HCT116 (cell line): ENCODE results near the gene PRUNE1. TPM values are rescaled to one million over a fixed set of nuclear protein-coding genes. Genes with fewer than 3 reads are reported as not detected.

Source experiments
- ATAC-seq: fragments of 200-7000 bp; cut with Tn5 transposase; 2 replicates; pipeline ENCODE4 v1.9.1; 2020; ENCODE audit warnings: mild to moderate bottlenecking, moderate library complexity
- BruUV-seq: library from RNA; stranded (reverse); fragments of 400-500 nt; replicated peaks from 2 replicates; lab custom pipeline; 2021; lab: Mats Ljungman, UMichigan
- CTCF ChIA-PET: fragments of 300-600 bp; sonication (Branson Sonifier 250); formaldehyde crosslinking; loops from one replicate; lab custom pipeline; 2021; ENCODE audit warnings: antibody characterized with exemption; lab: Charles Lee
- POLR2A ChIA-PET: fragments of 300-600, 350-600 bp; sonication (Branson Sonifier 250); formaldehyde crosslinking; loops from one replicate; lab custom pipeline; 2021; ENCODE audit warnings: antibody characterized with exemption; lab: Charles Lee
- RAD21 ChIA-PET, 2 experiments: fragments of 300-600 bp; sonication (Branson Sonifier 250); formaldehyde crosslinking; loops; one replicate each; lab custom pipeline; 2023; ENCODE audit warnings: low total read pairs in 2 of 2; ENCODE audit not compliant: uncharacterized antibody in 2 of 2, unreplicated experiment in 2 of 2, low non-redundant PET in 1 of 2; lab: Charles Lee
- DNase-seq: peaks from one replicate; pipeline ENCODE4 v3.0.0-alpha.2; 2010; ENCODE audit warnings: low read depth, low spot score
- H2AFZ ChIP-seq: fragments of 200-600 bp; shearing (Covaris generic), sonication (generic); 2 replicates; pipeline ENCODE4 v1.6.1; 2017; ENCODE audit warnings: low read depth, mixed run types, mixed read lengths, antibody characterized with exemption, low read length; ENCODE audit not compliant: poor library complexity, severe bottlenecking
- H3K27ac ChIP-seq: 2 replicates; pipeline ENCODE4 v1.5.1; 2012; ENCODE audit warnings: low read depth, low read length
- H3K27me3 ChIP-seq: fragments of 200-600 bp; sonication (generic); 2 replicates; pipeline ENCODE4 v1.6.1; 2016; ENCODE audit warnings: mixed run types, low read length, mixed read lengths; ENCODE audit not compliant: insufficient read depth
- H3K36me3 ChIP-seq, 2 experiments: fragments of 200-500 bp in 1 of 2; fragments of 200-600 bp in 1 of 2; sonication (Bioruptor generic) in 1 of 2; sonication (generic) in 1 of 2; 2 replicates each; pipeline versions ENCODE4 v1.5.1 to v1.6.1; 2014 to 2016; ENCODE audit warnings: low read length in 2 of 2, inconsistent platforms in 1 of 2, mixed read lengths in 1 of 2, mixed run types in 1 of 2; ENCODE audit not compliant: insufficient read depth in 2 of 2, control insufficient read depth in 1 of 2
- H3K4me1 ChIP-seq, 2 experiments: fragments of 200-600 bp in 1 of 2; sonication (generic) in 1 of 2; 2 replicates each; pipeline versions ENCODE4 v1.5.1 to v1.6.1; 2012 to 2017; ENCODE audit warnings: low read length in 2 of 2, inconsistent platforms in 1 of 2, mild to moderate bottlenecking in 1 of 2, mixed read lengths in 1 of 2, mixed run types in 1 of 2, moderate library complexity in 1 of 2; ENCODE audit not compliant: insufficient read depth in 2 of 2, control insufficient read depth in 1 of 2
- H3K4me2 ChIP-seq: fragments of 200-600 bp; sonication (generic); 2 replicates; pipeline ENCODE4 v1.6.1; 2017; ENCODE audit warnings: mixed run types, low read length, mixed read lengths
- H3K4me3 ChIP-seq, 2 experiments: fragments of 200-600 bp in 1 of 2; sonication (generic) in 1 of 2; replicated peaks in 1 of 2; 2 replicates each; pipeline ENCODE4 v1.5.1; 2011 to 2016; ENCODE audit warnings: low read length in 2 of 2, control low read depth in 1 of 2, low read depth in 1 of 2, mild to moderate bottlenecking in 1 of 2, mixed read lengths in 1 of 2, mixed run types in 1 of 2
- H3K79me2 ChIP-seq: fragments of 200-600 bp; sonication (generic); 2 replicates; pipeline ENCODE4 v1.6.1; 2017; ENCODE audit warnings: mild to moderate bottlenecking, mixed run types, low read length, moderate library complexity, mixed read lengths; ENCODE audit not compliant: insufficient read depth
- H3K9ac ChIP-seq: fragments of 200-600 bp; sonication (generic); 2 replicates; pipeline ENCODE4 v1.6.1; 2016; ENCODE audit warnings: low read length, mixed read lengths
- H3K9me2 ChIP-seq: fragments of 200-600 bp; sonication (generic), shearing (Covaris generic); 2 replicates; pipeline ENCODE4 v1.6.1; 2017; ENCODE audit warnings: mixed run types, mild to moderate bottlenecking, moderate library complexity; ENCODE audit not compliant: insufficient read depth
- H3K9me3 ChIP-seq, 2 experiments: fragments of 200-500 bp in 1 of 2; fragments of 200-600 bp in 1 of 2; sonication (Bioruptor generic) in 1 of 2; sonication (generic) in 1 of 2; 2 replicates each; pipeline ENCODE4 v1.6.1; 2014 to 2017; ENCODE audit warnings: low read length in 2 of 2, mixed read lengths in 2 of 2, inconsistent platforms in 1 of 2, low read depth in 1 of 2, mild to moderate bottlenecking in 1 of 2, mixed run types in 1 of 2, moderate library complexity in 1 of 2; ENCODE audit not compliant: control insufficient read depth in 1 of 2, insufficient read depth in 1 of 2
- H4K20me1 ChIP-seq: fragments of 200-600 bp; sonication (generic), shearing (Covaris generic); 2 replicates; pipeline ENCODE4 v1.6.1; 2017; ENCODE audit warnings: mixed run types, mild to moderate bottlenecking, moderate library complexity; ENCODE audit not compliant: insufficient read depth
- CBX3 ChIP-seq: IDR thresholded peaks from 2 replicates; pipeline ENCODE4 v1.6.1; 2012; ENCODE audit warnings: low read depth
- EZH2phosphoT487 ChIP-seq: fragments of 200-600 bp; IDR thresholded peaks from 2 replicates; pipeline ENCODE4 v1.6.1; 2018; ENCODE audit warnings: antibody characterized with exemption, borderline replicate concordance
- SRF ChIP-seq: IDR thresholded peaks from 2 replicates; pipeline ENCODE4 v1.6.1; 2012; ENCODE audit warnings: low read depth
- YY1 ChIP-seq: IDR thresholded peaks from 2 replicates; pipeline ENCODE4 v1.6.1; 2011; ENCODE audit warnings: low read length, low read depth, moderate library complexity, mild to moderate bottlenecking; ENCODE audit not compliant: insufficient replicate concordance; ENCODE audit errors: extremely low read depth
- ZFX ChIP-seq: fragments of 450-650 bp; IDR thresholded peaks from 2 replicates; pipeline ENCODE4 v1.6.1; 2017
- ZNF274 ChIP-seq: fragments of 200-500 bp; sonication (Bioruptor generic); IDR thresholded peaks from 2 replicates; pipeline ENCODE4 v1.6.1; 2014; ENCODE audit warnings: mild to moderate bottlenecking, low read depth, low read length, inconsistent platforms
- intact Hi-C: fragments of 100-400 bp; cut with micrococcal nuclease; formaldehyde crosslinking; loops from 2 replicates; pipeline ENCODE4 v1.10.0; 2022
- total RNA-seq: library from RNA; stranded (reverse); gene quantifications from one replicate; pipeline ENCODE4 v1.2.1, GENCODE V29; 2021; ENCODE audit not compliant: unreplicated experiment
- TF ChIP-seq, protein P1 (sequence below): IDR thresholded peaks from 2 replicates; pipeline ENCODE4 v1.6.1; 2011; ENCODE audit warnings: mild to moderate bottlenecking, low read length, moderate library complexity; ENCODE audit not compliant: insufficient replicate concordance; ENCODE audit errors: extremely low read depth
- TF ChIP-seq, protein P2 (sequence below), 3 experiments: fragments of 200-600 bp in 1 of 3; sonication (generic) in 1 of 3; IDR thresholded peaks in 2 of 3; conservative IDR thresholded peaks in 1 of 3; 2 replicates each; pipeline ENCODE4 v1.5.1; 2012 to 2017; ENCODE audit warnings: low read depth in 2 of 3, low read length in 2 of 3, antibody characterized with exemption in 1 of 3, borderline replicate concordance in 1 of 3, control low read depth in 1 of 3, mild to moderate bottlenecking in 1 of 3, mixed read lengths in 1 of 3, mixed run types in 1 of 3, moderate library complexity in 1 of 3; ENCODE audit not compliant: insufficient read depth in 1 of 3
- TF ChIP-seq, protein P3 (sequence below): IDR thresholded peaks from 2 replicates; pipeline ENCODE4 v1.6.1; 2012

PRUNE1 gene
- total RNA-seq, 1 experiment from 2014 or later: 20.2 TPM

DNA sequence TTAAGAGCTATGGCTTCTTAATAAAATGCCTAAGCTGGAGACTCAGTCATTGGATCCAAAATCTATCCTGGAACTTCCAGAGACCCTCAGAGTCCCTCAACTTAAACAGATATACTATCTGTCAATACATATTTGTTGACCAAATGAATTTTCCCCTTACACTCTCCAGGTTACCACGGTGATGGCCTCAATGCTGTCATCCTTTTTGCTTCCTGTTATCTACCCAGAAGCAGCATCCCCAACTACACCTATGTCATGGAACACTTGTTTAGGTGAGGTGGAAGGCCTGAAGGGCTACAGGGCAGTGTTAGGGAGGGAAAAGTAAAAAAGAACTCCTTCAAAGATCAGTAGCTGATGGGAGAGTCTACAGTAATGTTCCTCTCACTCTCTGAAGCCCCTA, 34.9 kb downstream of the PRUNE1 start:
- no TSS peak for BruUV-seq
- Histone ChIP-seq H2AFZ (no peak overlapping the region), H3K36me3 (no peaks in the 10 kb centered on the region), H3K27me3 (no peaks in the 10 kb centered on the region), H3K27ac (no peak overlapping the region), H3K4me2 (no peak overlapping the region), H3K4me1 (no peaks in the 10 kb centered on the region), H3K9me3 (no peaks in the 10 kb centered on the region), H3K9ac (no peak overlapping the region), H3K4me3 (no peak overlapping the region), H3K79me2 (no peaks in the 10 kb centered on the region), H3K9me2 (no peaks in the 10 kb centered on the region), H4K20me1 (no peaks in the 10 kb centered on the region)
- DNase-seq: no peak
- ChIA-PET CTCF (interaction anchor here (1.0 to 2.5 kb wide), 2 partner anchors 18 to 28 kb away, joined by 3 to 6 read pairs; no protein-coding TSS in a partner anchor), POLR2A (no interaction called here), RAD21 (no interaction called here)
- no peak for ATAC-seq
- no peak for TF ChIP-seq ZFX
- intact Hi-C loops: no loop called here

DNA sequence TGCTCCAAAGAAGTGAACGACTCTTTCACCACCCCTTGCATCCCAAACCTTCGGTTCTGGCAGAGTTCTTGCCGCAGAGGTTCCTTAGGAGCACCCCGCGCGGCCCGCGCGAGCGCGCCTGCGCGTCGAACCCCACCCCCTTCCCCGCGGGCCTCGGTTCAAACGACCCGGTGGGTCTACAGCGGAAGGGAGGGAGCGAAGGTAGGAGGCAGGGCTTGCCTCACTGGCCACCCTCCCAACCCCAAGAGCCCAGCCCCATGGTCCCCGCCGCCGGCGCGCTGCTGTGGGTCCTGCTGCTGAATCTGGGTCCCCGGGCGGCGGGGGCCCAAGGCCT, 39.3 kb downstream of the PRUNE1 start, which contains the start of gene C1orf56:
C1orf56 (plus strand) TSS at position 161 of the 334 bp plus-strand sequence; CDS start at position 258, 97 bp downstream.
- BruUV-seq: no TSS peak
- intact Hi-C loops: no loop called here

More for the DNA sequence above, 39.3 kb downstream of the PRUNE1 start, which contains the start of gene C1orf56:
- Histone ChIP-seq H4K20me1 (no peaks in the 10 kb centered on the region), H3K4me2 (no peak within 1 kb of the TSS), H3K27ac (no peak within 1 kb of the TSS), H3K9ac (no peak within 1 kb of the TSS), H3K27me3 (no peaks in the 10 kb centered on the region), H3K4me1 (no peaks in the 10 kb centered on the region), H3K4me3 (no peak within 1 kb of the TSS), H2AFZ (no peak within 1 kb of the TSS), H3K9me2 (no peaks in the 10 kb centered on the region), H3K36me3 (peaks cover 2 to 5% of the 10 kb centered on the region in 2 experiments; a peak in 3 of 4 replicates), H3K9me3 (no peaks in the 10 kb centered on the region), H3K79me2 (no peaks in the 10 kb centered on the region)
- ChIA-PET POLR2A (no interaction called here), CTCF (no interaction called here), RAD21 (no interaction called here)
- no peak for ATAC-seq
- no peak for DNase-seq
- TF ChIP-seq ZNF274 (no peak), YY1 (no peak), EZH2phosphoT487 (no peak), SRF (no peak), CBX3 (no peak)
- TF ChIP-seq, protein P1, sequence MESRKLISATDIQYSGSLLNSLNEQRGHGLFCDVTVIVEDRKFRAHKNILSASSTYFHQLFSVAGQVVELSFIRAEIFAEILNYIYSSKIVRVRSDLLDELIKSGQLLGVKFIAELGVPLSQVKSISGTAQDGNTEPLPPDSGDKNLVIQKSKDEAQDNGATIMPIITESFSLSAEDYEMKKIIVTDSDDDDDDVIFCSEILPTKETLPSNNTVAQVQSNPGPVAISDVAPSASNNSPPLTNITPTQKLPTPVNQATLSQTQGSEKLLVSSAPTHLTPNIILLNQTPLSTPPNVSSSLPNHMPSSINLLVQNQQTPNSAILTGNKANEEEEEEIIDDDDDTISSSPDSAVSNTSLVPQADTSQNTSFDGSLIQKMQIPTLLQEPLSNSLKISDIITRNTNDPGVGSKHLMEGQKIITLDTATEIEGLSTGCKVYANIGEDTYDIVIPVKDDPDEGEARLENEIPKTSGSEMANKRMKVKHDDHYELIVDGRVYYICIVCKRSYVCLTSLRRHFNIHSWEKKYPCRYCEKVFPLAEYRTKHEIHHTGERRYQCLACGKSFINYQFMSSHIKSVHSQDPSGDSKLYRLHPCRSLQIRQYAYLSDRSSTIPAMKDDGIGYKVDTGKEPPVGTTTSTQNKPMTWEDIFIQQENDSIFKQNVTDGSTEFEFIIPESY: no peak
- TF ChIP-seq, protein P2, sequence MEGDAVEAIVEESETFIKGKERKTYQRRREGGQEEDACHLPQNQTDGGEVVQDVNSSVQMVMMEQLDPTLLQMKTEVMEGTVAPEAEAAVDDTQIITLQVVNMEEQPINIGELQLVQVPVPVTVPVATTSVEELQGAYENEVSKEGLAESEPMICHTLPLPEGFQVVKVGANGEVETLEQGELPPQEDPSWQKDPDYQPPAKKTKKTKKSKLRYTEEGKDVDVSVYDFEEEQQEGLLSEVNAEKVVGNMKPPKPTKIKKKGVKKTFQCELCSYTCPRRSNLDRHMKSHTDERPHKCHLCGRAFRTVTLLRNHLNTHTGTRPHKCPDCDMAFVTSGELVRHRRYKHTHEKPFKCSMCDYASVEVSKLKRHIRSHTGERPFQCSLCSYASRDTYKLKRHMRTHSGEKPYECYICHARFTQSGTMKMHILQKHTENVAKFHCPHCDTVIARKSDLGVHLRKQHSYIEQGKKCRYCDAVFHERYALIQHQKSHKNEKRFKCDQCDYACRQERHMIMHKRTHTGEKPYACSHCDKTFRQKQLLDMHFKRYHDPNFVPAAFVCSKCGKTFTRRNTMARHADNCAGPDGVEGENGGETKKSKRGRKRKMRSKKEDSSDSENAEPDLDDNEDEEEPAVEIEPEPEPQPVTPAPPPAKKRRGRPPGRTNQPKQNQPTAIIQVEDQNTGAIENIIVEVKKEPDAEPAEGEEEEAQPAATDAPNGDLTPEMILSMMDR (IDR thresholded peaks at IDR 0.05 in 2 of 3, conservative IDR thresholded peaks at IDR 0.05 in 1 of 3; ENCODE audit: borderline replicate concordance in 1 of 3, insufficient read depth in 1 of 3, low read depth in 2 of 3, low read length in 2 of 3): no peak
- TF ChIP-seq, protein P3, sequence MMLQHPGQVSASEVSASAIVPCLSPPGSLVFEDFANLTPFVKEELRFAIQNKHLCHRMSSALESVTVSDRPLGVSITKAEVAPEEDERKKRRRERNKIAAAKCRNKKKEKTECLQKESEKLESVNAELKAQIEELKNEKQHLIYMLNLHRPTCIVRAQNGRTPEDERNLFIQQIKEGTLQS: no peak
